HG02588 (cell line): ENCODE results near the gene NACA2.
"Not testable (repeated sequence)": the region's sequence is repeated elsewhere in the genome, so short reads cannot be mapped to it uniquely, and the experiment has no call there.

ENCODE experiments used
- ATAC-seq: cut with Tn5 transposase; IDR thresholded peaks from one replicate; pipeline ENCODE4 v1.9.1; 2021; ENCODE audit warnings: mild to moderate bottlenecking, moderate library complexity; ENCODE audit not compliant: unreplicated experiment

NACA2 gene

DNA sequence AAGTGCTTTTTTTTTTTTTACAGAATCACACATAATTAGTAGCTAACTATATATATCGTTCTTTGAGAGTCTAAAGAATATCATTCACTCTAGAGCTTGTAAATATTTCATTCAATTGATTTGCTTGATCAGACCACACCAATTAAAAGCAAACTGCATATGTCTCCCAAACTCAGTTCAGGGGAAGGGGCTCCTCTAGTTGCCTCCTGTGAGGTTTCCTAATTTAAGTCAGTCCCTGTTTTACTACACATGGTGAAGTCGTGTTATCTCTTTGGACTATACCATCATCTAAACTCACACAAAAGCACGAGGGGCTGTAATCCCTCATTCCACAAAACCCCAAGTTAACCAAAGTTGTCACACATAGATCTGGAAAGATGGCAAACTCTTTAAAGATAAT is 11.7 kb downstream of the NACA2 start:
- no peak for ATAC-seq

DNA sequence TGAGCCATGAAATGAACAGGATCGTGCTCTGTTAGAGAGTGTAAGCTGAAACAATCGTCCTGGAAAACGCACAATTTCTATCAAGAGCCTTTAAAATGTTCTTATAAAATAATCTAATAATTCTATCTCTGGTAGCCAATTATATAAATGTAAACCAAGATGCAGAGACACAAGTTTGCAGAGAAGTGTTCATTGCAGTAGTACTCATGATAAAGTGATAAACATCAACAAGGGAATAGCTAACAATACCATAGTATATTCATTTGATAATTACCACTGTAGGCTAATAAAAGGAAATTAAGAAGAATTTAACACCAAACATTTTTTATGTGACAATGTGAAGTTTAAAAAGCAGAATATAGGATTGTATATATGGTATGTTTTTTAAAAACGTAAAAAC is 12.4 kb downstream of the NACA2 start:
- ATAC-seq, result no peak

DNA sequence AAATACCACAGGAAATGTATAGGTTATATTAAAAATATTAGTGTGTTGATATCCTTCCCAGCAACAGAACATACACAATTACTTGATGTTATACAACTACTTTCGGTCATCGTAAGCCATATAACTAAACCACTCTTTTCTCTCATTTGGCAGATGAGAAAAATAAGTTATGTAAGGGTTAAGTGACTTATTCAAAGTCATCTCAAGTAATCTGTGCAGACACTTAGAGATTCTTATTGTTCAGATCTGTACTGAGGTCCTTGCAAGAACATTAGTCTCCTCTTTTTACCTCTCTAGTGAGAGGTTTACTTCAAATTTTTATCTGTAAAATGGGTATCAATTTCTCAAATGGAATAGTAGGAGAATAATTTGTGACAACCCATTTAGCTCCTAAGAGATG is 15.0 kb downstream of the NACA2 start:
- ATAC-seq, result no peak

DNA sequence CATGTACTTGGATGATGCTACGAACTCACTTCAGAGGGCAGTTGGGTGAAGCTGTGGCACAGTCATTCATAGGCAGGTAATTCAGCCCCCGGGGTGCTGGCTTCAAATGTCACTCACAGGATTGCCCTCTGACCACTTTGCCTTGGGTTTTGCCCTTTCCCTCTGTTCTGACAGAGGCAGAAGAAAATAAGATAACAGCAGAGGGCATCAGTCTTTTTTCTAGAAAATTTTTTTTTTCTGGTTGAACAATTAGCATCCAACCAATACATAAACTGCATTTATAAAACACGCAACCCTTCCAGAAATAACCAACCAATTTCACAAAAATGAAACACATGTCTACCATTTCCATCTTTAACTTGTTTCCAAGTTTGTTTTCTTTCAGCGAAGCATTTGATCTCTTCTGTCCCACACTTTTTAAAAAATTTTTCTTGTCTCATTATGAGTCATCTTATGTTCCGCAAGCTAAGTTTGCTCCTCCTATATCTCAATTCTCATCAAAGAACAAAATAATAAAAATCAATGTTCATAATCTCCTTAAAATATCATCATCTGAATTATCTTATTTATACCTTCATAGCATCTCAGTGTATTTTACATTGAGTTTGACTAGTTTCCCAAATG is 15.6 kb downstream of the NACA2 start:
- no peak for ATAC-seq

DNA sequence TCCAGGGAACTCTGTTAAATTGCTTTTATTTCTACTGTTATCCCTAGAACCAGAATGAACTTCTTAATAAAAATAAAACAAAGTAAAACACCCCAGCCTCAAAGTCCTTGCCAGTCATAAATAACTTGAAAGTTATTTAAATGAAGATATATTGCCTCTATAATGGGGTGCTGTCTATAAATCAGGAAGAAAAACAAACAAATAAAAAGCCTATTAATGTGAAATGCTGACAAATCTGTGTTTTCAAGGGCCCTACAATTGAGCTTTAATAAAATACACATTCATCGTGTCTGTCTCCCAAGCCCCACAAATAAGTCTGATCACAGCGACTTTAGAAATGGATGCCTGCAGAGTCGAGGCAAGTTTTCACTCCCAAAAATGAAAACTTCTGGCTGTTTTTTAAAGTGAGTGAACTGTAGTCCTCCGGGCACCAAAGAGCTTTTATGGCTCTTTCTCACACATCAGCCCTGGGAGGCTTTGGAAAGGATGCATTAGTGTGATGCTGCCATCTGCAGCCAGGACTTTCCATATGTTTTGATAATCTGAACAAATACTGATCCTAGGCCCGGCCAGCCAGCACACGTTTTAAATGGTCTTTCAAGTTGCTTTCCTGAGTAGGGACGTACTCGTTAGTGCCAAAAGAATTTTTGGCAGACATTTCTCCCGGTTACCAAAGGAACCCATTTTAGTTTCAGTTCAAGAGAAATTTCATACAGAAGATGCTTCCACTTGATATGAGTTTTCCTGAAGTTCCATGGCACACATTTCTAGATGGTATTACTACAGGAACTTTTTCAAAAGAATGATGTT is 16.3 kb downstream of the NACA2 start:
- no peak for ATAC-seq

DNA sequence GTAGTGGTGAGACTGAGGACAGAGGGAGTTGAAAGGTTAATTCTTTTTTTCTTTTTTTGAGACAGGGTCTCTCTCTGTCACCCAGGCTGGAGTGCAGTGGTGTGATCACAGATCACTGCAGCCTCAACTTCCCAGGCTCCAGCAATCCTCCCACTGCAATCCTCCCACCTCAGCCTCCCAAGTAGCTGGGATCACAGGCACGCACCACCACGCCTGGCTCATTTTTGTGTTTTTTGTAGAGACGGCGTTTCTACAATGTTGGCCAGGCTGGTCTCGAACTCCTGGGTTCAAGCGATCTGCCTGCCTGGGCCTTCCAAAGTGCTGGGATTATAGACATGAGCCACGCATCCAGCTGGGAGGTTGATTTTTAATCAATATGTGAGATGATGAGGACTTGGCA is 18.5 kb downstream of the NACA2 start:
- ATAC-seq, result not testable (repeated sequence)

DNA sequence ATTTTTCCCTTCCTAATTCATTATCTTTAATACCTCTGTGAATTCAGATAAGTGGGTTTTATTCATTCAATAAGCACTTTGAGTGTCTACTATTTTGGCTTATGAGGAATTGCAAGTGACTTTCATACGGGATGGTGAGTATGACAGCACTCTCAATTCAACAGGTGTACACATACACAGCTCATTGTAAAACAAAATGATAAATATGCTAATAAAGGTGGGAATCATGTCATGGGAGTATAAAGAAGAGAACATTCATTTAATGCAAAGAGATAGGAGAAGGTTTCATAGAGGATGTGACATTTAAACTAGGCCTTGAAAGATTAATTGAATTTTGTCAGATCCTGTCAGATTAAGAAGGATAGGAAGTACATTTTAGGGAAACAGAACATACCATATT is 19.4 kb downstream of the NACA2 start:
- no peak for ATAC-seq

DNA sequence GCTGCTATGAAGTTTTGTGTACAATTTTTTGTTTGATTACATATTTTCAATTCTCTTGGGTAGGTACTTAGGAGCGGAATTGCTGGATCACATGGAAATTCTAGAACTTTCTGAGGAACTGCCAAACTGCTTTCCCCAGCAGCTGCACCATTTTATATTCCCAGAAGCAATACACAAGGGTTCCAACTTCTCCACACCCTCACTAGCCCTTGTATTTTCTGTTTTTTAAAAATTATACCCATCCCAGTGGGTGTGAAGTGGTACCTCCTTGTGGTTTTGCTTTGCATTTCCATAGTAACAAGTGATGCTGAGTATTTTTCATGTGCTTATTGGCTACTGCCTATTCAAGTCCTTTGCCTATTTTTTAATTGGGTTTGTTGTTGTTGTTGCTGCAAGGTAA is 20.9 kb downstream of the NACA2 start:
- no peak for ATAC-seq

DNA sequence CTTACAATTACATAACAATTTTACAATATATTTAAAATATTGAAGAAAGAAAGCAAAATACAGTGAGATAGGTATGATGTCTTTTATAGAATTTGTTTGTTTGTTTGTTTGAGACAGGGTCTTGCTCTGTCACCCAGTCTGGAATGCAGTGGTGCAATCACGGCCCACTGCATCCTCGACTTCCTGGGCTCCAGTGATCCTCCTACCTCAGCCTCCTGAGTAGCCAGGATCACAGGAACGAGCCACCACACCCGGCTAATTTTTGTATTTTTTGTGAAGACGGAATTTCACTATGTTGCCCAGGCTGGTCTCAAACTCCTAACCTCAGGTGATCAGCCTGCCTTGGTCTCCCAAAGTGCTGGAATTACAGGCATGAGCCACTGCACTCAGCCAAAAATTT is 21.5 kb downstream of the NACA2 start:
- ATAC-seq, result not testable (repeated sequence)

DNA sequence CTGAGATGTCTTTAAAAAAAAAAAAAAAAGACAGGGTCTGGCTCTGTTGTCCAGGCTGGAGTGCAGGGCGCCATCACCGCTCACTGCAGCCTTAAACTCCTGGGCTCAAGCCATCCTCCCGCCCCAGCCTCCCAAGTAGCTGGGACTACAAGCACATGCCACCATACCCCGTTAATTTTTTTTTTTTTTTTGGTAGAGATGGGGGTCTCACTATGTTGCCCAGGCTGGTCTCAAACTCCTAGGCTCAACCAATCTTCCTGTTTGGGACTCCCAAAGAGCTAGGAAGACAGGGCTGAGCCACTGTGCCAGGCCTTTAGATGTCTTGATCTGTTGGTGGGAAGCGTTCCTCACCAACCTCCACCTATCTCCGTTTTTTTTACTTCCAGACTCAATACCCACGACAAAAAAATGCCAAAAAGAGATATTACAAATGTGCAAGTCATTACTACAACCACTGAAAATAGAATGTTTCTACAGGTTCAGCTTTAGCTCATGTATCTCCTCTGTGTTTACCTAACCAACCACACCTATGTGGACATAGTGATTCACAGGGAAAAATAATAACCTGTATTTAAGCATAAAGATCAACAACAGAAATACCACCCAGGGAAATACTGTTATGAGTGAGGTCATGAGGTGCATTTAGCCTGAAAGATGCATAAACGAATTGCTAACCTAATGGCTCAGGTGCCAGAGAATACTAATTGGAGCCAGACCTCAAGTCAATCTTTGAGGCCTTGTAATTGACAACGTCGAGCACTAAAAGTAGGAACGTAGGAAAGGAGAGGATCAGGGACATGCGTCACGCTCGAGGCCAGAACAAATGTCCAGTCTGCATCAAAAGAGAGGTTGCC is 22.6 kb downstream of the NACA2 start:
- ATAC-seq, result no peak

DNA sequence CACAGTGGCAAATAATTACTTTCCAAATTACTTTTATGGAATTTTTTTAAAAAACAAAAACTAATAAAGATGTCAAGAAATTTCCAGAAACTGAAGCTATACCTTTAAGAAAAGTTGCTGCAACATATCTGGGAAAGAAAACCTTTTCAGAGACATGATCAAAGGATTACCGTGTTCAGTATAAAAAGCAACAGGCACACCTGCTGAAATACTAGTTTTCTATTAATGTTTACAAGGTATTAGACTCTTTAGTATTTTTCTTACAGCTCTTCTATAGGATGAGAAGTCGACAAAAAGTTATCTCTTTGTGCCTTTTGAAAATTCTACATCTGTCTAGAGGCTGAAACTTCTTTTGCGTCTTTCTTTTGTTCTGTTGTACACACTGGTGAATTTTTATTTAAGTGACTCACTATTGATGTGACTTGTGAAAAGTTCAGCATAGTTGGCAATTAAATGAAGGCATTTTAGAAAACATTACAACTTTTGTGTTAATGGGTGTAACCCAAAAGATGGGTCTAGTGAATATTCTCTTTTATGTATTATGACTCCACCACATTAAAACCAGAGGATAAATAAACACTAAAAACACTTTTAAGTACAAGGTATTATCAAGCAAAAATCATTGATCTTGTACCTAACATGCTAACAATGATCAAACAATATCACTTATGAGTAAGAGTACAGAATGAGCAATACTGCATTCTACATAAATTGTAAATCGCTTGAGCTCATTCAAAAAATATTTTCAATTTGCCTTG is 23.8 kb downstream of the NACA2 start:
- no peak for ATAC-seq

DNA sequence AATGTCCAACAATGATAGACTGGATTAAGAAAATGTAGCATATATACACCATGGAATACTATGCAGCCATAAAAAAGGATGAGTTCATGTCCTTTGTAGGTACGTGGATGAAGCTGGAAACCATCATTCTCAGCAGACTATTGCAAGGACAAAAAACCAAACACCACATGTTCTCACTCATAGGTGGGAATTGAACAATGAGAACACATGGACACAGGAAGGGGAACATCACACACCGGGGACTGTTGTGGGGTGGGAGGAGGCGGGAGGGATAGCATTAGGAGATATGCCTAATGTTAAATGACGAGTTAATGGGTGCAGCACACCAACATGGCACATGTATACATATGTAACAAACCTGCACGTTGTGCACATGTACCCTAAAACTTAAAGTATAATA is 24.6 kb downstream of the NACA2 start:
- ATAC-seq, result not testable (repeated sequence)

DNA sequence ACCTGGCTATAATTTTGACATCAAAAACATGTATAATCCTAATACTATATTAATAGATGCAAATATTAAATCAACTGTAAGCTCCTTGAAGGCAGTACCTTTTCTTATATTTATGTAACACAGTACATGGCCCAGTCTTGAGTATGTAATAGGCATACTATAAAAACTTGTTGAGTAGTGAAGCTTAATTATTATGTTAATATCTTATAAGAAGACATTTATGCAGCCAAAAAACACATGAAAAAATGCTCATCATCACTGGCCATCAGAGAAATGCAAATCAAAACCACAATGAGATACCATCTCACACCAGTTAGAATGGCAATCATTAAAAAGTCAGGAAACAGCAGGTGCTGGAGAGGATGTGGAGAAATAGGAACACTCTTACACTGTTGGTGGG is 25.2 kb downstream of the NACA2 start:
- not testable (repeated sequence) for ATAC-seq

DNA sequence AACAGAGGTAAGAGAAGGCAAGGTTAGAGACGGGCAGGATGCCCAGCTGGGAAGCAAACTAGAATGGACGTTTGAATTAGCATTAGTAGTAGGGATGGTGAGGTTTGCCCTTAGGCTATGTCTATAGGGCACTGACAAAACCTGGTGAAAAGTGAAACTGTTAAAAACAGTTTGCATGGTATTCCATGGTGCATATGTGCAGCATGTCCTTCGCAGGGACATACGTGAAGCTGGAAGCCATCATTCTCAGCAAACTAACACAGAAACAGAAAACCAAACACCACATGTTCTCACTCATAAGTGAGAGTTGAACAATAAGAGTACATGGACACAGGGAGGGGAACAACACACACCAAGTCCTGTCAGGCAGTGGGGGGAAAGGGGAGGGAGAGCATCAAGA is 25.8 kb downstream of the NACA2 start:
- no peak for ATAC-seq

DNA sequence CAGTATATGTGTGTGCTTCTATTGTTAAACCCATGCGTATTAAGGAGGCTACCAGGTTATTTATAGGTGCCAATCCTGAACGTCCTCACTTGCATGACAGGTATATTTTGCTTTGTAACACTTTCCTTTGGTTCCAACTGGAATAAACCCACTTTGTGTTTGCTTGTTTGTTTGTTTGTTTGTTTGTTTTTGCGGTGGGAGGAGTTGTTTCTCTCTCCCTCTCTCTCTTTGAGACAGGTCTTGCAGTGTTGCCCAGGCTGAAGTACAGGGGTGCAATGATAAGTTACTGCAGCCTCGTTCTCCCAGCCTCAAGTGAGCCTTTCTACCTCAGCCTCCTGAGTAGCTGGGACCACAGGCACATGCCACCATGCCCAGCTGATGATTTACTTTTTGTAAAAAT is 28.7 kb downstream of the NACA2 start:
- no peak for ATAC-seq

DNA sequence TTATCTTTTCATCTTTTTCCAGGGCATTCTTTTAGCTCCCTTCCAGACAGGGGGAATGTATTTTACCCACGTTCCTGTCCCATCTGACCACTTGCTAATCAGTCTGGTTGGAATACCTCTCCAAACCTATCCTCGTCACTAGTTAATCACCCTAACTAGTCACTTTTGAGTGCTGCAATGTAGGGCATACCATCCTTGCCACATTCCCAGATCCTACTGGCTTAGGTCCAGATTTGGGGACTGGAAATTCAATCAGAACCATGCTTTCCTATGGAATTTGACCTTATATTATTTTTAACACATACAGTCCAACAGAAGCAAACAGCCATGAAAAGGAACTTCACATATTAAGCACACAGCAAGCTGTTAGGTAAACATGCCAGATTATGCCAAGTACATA is 29.7 kb downstream of the NACA2 start:
- ATAC-seq, result no peak

DNA sequence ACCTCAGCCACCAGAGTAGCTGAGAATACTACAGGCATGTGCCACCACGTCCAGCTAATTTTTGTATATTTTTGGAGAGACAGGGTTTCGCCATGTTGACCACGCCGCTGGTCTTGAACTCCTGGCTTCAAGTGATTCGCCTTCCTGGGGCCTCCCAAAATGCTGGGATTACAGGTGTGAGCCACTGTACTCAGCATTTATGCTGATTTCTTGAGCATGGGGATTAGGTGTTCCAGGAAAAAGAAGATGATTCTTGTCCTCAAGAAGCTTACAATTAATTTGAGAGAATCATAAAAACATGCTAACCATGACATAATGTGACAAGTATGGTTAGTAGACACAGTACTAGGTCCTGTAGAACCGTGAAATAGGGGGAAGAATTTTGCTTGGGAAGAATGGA is 30.9 kb downstream of the NACA2 start:
- no peak for ATAC-seq

DNA sequence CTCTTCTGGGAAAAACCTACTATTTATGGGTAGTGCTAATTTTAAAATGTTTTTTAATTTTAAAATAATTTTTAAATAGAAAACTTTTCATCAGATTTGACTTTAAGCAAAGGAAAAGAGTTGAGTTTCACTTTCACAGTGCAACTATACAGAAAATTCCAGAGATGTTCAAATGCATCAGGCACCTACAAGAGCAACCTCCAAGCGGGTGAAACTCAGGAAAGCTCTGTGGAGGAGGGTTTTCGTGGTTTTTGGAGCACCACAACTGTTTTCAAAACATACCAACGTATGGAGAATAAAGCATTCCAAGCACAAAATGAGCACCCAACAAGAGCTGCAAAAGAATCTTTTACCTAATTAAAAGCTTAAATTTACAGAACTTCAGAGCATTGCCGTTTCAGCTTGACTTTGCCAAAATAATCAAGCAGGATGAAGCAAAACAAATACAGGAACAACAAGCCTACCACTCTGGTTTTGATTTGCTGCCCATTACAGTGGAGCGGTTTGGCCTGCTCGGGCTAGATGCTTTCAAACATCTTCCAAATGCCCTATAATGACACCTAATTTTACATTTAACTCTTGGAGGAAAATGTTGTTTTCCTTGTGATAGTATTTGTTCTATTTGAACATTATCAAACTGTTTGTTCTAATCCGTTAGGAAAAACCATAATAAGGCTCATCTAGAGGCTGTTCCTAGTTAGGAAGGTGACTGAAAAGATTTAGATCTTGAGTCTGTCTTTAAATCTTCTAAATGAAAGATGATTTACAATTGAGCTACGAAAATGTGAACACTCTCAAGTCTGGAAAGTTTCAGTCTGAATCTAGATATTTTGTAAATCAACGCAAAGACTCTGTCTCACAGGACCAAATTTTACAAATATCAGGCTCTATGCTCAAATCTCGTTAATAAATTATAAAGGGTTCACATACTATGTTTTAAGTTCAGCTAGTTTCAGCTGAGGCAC is 34.5 kb downstream of the NACA2 start:
- no peak for ATAC-seq

DNA sequence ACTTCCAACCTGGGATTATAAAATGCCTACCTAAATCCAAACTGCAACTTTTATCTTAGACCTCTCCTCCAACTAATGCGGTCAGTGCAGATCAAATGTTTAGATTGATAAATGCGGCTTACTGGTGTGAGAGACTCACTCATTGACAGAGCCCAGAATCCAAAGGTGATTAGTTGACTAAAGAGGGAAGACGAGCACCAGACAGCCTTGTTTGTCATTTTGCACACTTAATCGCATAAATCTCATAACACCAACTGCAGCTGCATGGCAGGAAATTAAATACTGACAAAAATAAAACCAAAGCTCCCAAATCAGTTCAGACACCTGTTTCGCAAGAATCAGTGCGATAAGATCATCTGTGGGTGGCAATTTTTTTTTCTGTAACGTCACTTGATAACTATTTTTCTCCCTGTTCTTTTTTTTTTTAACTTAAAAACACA is 35.9 kb downstream of the NACA2 start:
- no peak for ATAC-seq

DNA sequence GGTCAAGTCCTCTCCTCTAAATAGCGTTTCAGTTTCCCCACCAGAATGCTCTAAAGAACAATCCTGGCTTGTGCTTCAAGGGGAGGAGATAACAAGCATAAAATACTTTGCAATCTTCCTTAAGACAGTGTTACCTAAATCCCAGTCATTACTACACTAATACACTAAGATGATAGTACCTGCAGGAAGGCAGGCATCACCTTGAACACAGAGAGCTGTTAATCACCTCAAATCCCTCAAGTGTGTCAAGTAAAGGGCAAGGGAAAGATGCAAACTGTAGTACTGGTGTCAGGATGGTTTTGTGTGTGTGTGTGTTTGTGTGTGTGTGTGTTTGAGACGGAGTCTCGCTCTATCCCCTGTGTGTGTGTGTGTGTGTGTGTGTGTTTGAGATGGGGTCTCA is 36.8 kb downstream of the NACA2 start:
- ATAC-seq, result no peak
